ENCODE measurements around the gene KDM3B.
"Not testable (repeated sequence)": the region's sequence is repeated elsewhere in the genome, so short reads cannot be mapped to it uniquely, and the experiment has no call there.

Gene KDM3B

GRCh38 chr5:138351056-138351455 lies 1.4 kb upstream of the KDM3B start:
- DNase-seq (ENCODE audit: low read depth), result no peak

DNA sequence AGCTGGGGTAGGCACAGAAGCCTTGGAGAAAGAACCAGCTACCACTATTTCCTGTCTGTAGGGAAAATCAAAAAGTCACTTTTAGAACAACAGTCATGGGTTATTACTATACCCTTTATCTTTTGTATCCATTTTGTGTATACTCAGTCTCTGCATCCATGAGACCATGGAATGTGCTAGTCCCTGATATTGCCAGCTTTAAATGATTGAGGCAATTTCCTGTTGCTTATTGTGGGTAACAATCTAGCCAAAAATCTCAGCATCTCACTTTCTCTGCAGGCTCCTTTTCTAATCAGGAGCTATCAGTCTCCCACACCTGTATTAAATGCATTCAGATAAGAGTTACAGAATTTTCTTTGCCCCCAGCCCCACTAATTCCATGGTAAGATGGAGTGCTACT lies 968 bp upstream of the KDM3B start:
- DNase-seq (ENCODE audit: low read depth), result no peak

DNA sequence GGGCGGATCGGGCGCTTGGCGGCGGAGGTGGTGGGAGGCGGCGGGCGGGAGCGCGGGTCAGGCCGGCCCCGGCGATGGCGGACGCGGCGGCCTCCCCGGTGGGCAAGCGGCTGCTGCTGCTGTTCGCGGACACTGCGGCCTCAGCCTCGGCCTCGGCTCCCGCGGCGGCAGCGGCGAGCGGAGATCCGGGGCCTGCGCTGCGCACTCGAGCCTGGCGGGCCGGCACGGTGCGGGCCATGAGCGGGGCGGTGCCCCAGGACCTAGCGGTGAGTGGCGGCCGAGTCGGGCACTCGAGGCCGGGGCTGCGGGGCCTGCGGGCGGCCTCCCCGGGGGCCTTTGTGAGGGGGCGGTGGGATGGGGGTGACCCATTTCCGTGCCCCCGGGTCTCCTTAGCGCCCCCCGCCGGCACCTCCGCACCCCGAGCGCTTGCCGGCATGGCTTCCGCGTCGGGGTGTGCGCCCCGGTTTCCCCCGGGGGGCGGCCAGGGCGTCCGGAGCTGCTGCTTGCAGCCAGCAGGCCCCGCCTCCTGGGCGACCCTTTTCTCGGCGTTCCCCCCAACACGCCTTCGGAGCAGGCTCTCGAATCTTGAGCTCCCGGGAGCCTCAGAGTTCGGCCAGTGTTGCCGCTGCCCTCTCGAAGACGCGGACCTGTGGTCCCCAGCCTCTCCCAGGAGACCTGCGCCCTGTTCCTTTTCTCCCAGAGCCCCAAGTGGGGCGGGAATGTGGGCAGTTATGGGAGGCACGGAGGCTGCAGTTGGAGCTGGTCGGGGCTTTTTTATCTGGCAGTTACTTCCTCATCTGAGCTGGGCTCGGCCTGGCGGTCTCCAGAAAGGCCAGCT lies 456 bp downstream of the KDM3B start:
- DNase-seq (ENCODE audit: low read depth), result peak; percentile 54

DNA sequence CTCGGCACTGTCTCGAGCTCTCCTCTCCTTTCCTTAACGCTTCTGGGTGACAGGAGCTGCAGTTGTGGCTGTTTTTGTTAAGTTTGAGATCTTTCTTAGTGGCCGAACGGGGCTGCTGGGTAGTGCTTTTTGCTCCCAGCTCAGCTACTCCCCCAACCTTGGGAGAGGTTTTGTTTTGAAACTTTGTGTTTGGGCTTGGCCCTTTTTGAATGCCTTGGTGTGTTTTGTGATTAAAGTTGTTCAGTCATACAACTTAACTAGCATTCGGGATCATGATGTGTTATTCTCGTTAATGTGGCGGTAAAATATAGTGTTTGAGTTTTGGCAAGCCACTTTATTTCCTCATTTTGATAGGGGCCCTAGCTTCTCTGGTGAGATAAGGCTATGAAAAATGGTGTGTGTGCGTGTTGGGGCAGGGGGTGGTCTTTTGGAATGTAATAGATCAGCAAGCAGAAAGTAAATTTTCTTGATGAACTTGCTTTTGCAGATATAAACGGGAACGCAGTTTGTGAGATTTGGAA lies 1.1 kb downstream of the KDM3B start:
- no peak for DNase-seq (ENCODE audit: low read depth)

DNA sequence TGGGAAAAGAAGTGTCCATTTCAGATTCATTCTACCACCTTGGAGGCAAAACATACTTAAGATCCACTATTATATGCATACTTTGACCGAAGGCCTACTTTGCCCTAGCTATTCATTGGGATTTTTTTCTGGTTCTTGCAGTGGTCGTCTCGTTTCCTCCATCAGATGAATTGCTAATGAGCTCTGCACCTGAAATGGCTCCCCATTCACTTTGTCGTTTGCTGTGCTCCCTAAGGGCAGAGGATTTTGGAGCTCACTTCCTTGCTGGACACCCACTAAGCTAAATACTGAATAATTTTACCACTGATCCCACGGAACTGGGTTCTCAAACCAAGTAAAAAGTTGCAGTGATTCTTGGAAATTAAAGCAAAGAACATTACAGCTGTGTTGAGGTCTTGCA lies 1.9 kb downstream of the KDM3B start:
- DNase-seq (ENCODE audit: low read depth), result no peak

DNA sequence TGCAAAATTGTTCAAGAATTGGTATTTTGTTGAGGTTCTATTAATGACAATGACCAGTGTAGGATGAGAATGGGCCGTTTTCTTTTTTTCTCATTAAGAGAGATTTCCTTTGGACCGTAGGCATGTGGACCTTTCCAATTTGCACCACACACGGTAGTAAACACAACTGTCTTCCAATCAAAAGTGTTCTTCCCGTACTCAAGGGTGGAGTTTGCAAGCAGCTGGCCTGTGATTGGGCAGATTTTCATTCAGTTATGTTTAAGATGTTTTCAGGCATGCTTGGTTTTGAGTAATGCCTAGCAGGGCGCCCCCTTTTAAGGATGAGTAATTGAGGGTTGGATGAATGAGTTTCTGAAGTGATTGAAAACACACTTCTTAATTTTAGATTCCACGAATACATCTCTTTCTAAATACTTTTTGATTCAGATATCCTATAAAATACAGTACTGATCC lies 2.5 kb downstream of the KDM3B start:
- peak; percentile 41 for DNase-seq (ENCODE audit: low read depth)

- no peak for DNase-seq (ENCODE audit: low read depth)
Measured at GRCh38 chr5:138359621-138360020, 7.1 kb downstream of the KDM3B start.

- no peak for DNase-seq (ENCODE audit: low read depth)
Measured at GRCh38 chr5:138360941-138361452, 8.5 kb downstream of the KDM3B start.

DNA sequence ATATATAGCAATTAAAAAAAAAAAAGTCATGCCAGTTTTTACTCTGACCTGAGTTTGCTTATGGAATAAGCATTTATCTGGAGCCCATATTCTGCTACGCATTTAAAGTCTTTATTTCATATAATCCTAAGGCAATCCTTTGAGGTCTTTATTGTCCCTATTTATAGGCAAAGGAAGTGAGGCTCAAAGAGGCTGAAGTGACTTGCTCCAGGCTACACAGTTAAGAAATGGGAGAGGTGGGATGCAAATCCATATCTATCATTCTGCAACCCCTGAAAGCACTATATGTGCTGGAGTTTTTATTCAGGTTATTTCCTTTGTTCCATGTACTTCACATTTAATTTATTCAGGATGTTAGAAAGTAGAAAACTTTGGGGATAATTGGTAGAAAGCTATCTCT lies 12.1 kb downstream of the KDM3B start:
- DNase-seq (ENCODE audit: low read depth), result no peak

DNA sequence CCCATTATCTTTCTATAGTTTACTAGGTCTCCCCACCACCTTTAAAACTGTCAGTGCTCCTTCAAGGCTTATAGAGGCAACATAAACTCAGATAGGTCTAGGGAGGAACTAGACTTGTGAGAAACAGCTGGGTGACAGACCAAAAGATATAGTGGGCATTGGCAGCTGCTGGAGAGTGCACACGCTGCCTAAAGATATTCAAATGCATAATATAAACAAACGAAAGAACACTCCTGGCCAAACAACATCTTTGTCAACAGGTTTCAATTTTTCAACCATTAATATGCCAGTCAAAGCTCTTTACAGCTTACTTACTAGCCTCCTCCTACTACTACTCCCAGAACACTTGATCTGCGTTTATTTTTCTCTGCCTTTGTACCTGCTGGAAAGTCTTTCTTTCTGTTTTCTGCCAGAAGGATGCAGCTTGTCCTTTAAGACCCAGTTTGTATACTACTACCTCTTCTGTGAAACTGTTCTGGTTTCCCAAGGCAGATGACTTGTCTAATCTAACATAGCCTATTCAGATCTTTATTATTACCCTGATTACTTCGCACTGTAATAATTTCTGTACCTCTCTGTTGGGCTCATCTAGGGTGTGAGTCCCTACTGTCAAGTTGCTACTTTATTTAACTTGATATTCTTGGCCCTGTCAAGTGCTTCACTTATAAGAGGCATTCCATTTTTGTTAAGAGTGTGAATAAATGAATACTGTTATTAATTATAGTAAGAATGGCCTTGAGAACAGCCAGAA lies 14.3 kb downstream of the KDM3B start:
- DNase-seq (ENCODE audit: low read depth), result no peak

DNA sequence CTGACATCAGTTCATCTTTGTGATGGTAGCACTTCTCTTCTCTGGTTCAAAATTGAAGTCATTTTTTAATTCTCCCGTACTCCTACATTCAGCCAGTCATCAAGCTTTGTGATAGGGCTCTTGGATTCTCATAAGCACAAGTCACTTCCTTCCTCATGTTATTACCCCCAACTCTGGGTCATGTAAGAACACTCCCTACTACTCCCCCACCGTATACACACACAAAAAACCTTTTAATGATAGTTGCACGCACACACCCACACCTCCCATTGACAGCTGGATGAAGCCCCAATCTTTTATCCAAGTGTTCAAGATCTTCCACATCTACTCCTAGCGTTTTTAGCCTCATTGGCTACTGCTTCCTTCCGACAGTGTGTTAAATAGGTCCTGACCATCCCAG lies 16.8 kb downstream of the KDM3B start:
- no peak for DNase-seq (ENCODE audit: low read depth)

- DNase-seq (ENCODE audit: low read depth), result no peak
Measured at GRCh38 chr5:138369706-138370105, 17.2 kb downstream of the KDM3B start.

- DNase-seq (ENCODE audit: low read depth), result no peak
Measured at GRCh38 chr5:138370537-138370936, 18.1 kb downstream of the KDM3B start.

DNA sequence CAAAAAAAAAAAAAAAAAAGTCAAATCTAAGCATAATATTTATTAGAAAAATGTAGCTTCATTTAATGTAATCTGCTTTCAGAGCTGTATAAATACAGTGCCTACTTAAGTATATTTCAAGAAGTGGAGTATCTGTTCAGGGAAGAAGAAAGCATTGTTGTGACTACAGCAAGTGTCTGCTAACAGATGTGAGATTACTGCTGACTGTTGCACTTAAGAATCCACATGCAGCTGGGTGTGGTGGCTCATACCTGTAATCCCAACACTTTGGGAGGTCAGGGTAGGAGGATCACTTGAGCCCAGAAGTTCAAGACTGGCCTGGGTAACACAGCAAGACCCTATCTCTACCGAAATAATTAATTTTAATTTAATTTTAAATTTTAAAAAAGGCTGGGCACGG lies 19.0 kb downstream of the KDM3B start:
- no peak for DNase-seq (ENCODE audit: low read depth)

GRCh38 chr5:138372225-138372624 lies 19.7 kb downstream of the KDM3B start:
- DNase-seq (ENCODE audit: low read depth), result no peak

DNA sequence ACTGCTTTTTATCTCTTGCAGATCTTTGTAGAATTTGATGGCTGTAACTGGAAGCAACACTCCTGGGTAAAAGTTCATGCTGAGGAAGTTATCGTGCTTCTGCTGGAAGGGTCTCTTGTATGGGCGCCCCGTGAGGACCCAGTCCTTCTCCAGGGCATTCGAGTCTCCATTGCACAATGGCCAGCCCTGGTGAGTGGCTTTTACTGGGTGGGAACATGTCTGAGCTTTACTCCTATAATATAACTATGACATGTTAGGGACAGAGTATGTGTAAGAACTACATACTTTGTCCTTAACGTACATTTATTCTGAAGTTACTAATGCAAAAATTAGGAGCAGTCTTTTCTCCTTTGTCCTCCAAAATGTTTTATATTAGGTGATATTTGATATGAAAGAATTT lies 20.2 kb downstream of the KDM3B start:
- DNase-seq (ENCODE audit: low read depth), result no peak

GRCh38 chr5:138382347-138382746 lies 29.9 kb downstream of the KDM3B start:
- DNase-seq (ENCODE audit: low read depth), result no peak

DNA sequence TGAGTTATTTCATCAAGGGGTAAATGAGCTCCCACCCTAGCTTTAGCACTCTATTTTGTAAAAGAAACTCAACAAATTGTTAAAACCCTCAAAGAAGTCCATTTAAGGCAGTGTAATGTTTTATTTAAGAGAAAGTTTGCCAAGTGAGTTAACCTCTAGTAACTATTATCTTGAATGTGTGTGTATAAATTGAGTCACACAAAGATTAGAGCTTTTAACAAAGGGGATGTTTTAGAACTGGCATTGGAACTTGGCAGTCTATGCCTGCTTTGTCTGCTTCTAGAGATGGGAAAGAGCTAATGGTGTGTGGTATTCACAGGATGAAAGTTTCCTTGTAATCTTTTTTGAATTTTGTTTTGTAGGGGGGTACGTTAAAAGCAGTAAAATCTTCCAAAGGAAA lies 33.2 kb downstream of the KDM3B start:
- no peak for DNase-seq (ENCODE audit: low read depth)

GRCh38 chr5:138386290-138386689 lies 33.8 kb downstream of the KDM3B start:
- DNase-seq (ENCODE audit: low read depth), result no peak

GRCh38 chr5:138389332-138389731 lies 36.8 kb downstream of the KDM3B start:
- DNase-seq (ENCODE audit: low read depth), result no peak

GRCh38 chr5:138389911-138390310 lies 37.4 kb downstream of the KDM3B start:
- DNase-seq (ENCODE audit: low read depth), result not testable (repeated sequence)

GRCh38 chr5:138391859-138392386 lies 39.4 kb downstream of the KDM3B start:
- no peak for DNase-seq (ENCODE audit: low read depth)

DNA sequence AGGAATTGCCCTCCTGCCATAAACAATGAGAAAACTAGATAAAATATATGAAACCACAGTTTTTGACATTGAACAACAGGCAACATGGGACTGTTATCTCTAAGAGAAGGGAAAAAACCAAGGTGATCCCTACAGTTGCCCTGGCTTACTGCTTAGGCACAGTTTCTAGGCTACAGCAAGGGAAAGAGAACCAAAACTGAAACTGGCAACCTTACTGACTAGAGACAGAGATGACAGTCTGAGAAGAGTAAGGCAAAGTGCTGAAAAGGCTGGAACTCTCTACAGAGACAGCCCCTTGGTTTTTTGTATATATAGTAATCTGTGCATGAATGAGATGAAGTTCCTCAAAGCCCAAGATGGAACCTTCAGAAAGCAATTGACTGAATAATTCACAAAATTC lies 50.2 kb downstream of the KDM3B start:
- no peak for DNase-seq (ENCODE audit: low read depth)

Measured in stimulated activated CD4-positive, alpha-beta T cell treated with anti-CD3 and anti-CD28 coated beads, Interleukin-2, amount 100 ng/mL, for 4 hours (primary cell).